ENCODE data around the gene ZNF846. TPM values are rescaled to one million over a fixed set of nuclear protein-coding genes. Genes with fewer than 3 reads are reported as not detected.

ZNF846 gene
- total and polyA plus RNA-seq, 9 of the 15 experiments (the other 6 are each of a cell fraction or from before 2014, with no cell fraction given): 4.1 to 8.7 (median 7.8) TPM

- FAIRE-seq: no peak
- CTCF ChIA-PET (ENCODE audit: low intra/inter-chr PET ratio): no interaction called here
- intact Hi-C loops (cut with micrococcal nuclease) (no loop called here), in situ Hi-C loops (cut with MboI) (no loop called here)
- 20% methylated on average over 4 of the region's 4 CpGs for WGBS (ENCODE audit: insufficient coverage, low coverage, missing lambda C conversion rate)
- DNase-seq (ENCODE audit: extremely low read depth in 1 of 4, low spot score in 3 of 4): no peak
- POLR2A ChIA-PET: no interaction called here
- no peaks in the 10 kb centered on the region for H3K79me2 ChIP-seq (ENCODE audit: control insufficient read depth, insufficient read depth, low read length)
- BruUV-seq (replicated peaks): no TSS peak
- H3K4me3 ChIP-seq: no peak overlapping the region
- no peak overlapping the region for H3K9ac ChIP-seq (ENCODE audit: insufficient read depth in 1 of 2, low read depth in 2 of 2, low read length in 2 of 2)
- H3K9me1 ChIP-seq (ENCODE audit: control insufficient read depth, insufficient read depth, low read length): no peaks in the 10 kb centered on the region
- H4K20me1 ChIP-seq (replicated peaks; ENCODE audit: control insufficient read depth, insufficient read depth, low read length): no peaks in the 10 kb centered on the region
- no peaks in the 10 kb centered on the region for H3K9me3 ChIP-seq (replicated peaks; ENCODE audit: control insufficient read depth, insufficient read depth, low read depth, low read length)
- H3K4me2 ChIP-seq (ENCODE audit: insufficient read depth, low read length): no peak overlapping the region
- no peaks in the 10 kb centered on the region for H3K27me3 ChIP-seq (ENCODE audit: control insufficient read depth in 2 of 2, insufficient read depth in 2 of 2, low read length in 2 of 2)
- H2AFZ ChIP-seq (ENCODE audit: low read depth, low read length): 0 out of 2 replicates have a peak overlapping the region, but pooled peaks have one; percentile 6
- no peaks in the 10 kb centered on the region for H3K36me3 ChIP-seq (ENCODE audit: control insufficient read depth, insufficient read depth, low read length)
- TF ChIP-seq CLOCK (CRISPR knock-in tag; IDR thresholded peaks at IDR 0.05; ENCODE audit: borderline replicate concordance): no peak
- peak; percentile 97 for TF ChIP-seq SPI1 (IDR thresholded peaks at IDR 0.05; ENCODE audit: borderline replicate concordance, low read depth, low read length)
- TF ChIP-seq TCF3 (CRISPR knock-in tag; IDR thresholded peaks at IDR 0.05): no peak
- no peak overlapping the region for H3K27ac ChIP-seq (ENCODE audit: extremely low read depth, low read depth, low read length)
- peaks cover 0 to 17% of the 10 kb centered on the region in 2 experiments; a peak in 3 of 5 replicates for H3K4me1 ChIP-seq (replicated peaks in 1 of 2; ENCODE audit: control insufficient read depth in 2 of 2, insufficient read depth in 2 of 2, low read length in 2 of 2)
- ATAC-seq: no peak
These were observed 39.4 kb downstream of the ZNF846 start for GRCh38 chr19:9729162-9729561.

Measured in K562 (cell line).